Astrocyte (in vitro differentiated cells and primary cell): ENCODE measurements around the gene RNF150.

Source experiments
- EZH2 ChIP-seq: IDR thresholded peaks from 2 replicates; pipeline ENCODE4 v1.6.1; 2012; ENCODE audit warnings: mild to moderate bottlenecking, low read length, inconsistent platforms; ENCODE audit not compliant: insufficient read depth
- TF ChIP-seq, protein P1 (sequence below): IDR thresholded peaks from 2 replicates; pipeline ENCODE4 v1.5.1; 2011; ENCODE audit warnings: low read depth, mild to moderate bottlenecking, inconsistent platforms, low read length, moderate library complexity; ENCODE audit not compliant: insufficient read depth

DNA sequence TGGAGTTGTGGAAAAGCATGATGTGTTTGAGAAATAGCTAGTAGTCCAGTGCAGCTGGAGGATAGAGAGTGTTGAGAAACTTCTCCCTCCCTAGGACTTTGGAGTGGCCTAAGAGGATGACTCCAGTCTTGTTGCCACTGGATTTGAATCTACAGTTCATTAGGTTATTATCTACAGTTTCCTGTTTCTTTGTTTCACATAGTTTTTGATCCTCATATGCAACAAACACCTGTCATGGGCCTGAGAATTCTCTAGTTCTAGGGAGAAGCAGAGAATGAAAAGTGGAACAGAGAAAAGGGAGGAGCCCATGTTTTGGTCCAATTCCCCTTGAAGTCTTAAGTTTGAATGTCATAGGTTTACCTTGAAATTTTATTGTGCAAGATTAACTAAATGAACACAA is 303.4 kb downstream of the RNF150 start:
- TF ChIP-seq, protein P1, sequence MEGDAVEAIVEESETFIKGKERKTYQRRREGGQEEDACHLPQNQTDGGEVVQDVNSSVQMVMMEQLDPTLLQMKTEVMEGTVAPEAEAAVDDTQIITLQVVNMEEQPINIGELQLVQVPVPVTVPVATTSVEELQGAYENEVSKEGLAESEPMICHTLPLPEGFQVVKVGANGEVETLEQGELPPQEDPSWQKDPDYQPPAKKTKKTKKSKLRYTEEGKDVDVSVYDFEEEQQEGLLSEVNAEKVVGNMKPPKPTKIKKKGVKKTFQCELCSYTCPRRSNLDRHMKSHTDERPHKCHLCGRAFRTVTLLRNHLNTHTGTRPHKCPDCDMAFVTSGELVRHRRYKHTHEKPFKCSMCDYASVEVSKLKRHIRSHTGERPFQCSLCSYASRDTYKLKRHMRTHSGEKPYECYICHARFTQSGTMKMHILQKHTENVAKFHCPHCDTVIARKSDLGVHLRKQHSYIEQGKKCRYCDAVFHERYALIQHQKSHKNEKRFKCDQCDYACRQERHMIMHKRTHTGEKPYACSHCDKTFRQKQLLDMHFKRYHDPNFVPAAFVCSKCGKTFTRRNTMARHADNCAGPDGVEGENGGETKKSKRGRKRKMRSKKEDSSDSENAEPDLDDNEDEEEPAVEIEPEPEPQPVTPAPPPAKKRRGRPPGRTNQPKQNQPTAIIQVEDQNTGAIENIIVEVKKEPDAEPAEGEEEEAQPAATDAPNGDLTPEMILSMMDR: no peak
- TF ChIP-seq EZH2: no peak
